ENCODE results near the gene SLC6A18.

The SLC6A18 gene

GRCh38 chr5:1209896-1210776, 15.0 kb upstream of the SLC6A18 start:
- Histone ChIP-seq H3K4me1 (no peaks in the 10 kb centered on the region), H3K36me3 (no peaks in the 10 kb centered on the region), H3K27me3 (peaks cover 0 to 46% of the 10 kb centered on the region in 2 donors), H3K9me3 (no peaks in the 10 kb centered on the region), H3K4me3 (no peak overlapping the region), H3K27ac (no peak overlapping the region)
- intact Hi-C loops (cut with DNase I; ENCODE audit: low total_unique reads): no loop called here
- TF ChIP-seq CTCF (IDR thresholded peaks at IDR 0.05): no peak
- DNase-seq: no peak

DNA sequence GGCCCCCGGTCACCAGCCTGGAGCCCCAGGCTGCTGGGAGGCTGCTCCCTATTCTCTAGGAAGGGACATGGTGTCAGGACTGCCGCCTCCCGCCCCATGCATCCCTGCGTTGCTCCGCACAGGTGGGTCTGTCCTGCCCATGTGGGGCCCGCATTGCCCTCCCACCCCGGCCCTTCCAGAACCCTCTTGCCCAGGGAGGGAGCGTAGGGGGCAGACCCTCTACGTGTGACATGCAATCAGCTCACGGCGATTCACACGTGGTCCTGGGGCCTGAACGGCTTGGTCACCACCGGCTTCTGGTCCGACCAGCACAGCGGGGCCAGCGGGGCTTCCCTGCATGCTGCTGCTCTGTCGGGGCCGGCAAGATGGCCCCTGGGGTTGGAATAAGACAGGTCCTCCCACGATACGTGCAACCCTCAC, 14.3 kb upstream of the SLC6A18 start:
- intact Hi-C loops (cut with DNase I; ENCODE audit: low total_unique reads): no loop called here
- DNase-seq: no peak
- H3K27ac ChIP-seq: no peak overlapping the region
- no peaks in the 10 kb centered on the region for H3K9me3 ChIP-seq
- H3K4me3 ChIP-seq: no peak overlapping the region
- H3K36me3 ChIP-seq: no peaks in the 10 kb centered on the region
- peaks cover 0 to 40% of the 10 kb centered on the region in 2 donors for H3K27me3 ChIP-seq
- H3K4me1 ChIP-seq: no peaks in the 10 kb centered on the region
- no peak for TF ChIP-seq CTCF (IDR thresholded peaks at IDR 0.05)

GRCh38 chr5:1211701-1212100, 13.5 kb upstream of the SLC6A18 start:
- TF ChIP-seq CTCF (IDR thresholded peaks at IDR 0.05): no peak
- Histone ChIP-seq H3K36me3 (no peaks in the 10 kb centered on the region), H3K9me3 (no peaks in the 10 kb centered on the region), H3K27ac (no peak overlapping the region), H3K27me3 (peaks cover 0 to 34% of the 10 kb centered on the region in 2 donors), H3K4me3 (no peak overlapping the region), H3K4me1 (no peaks in the 10 kb centered on the region)
- intact Hi-C loops (cut with DNase I; ENCODE audit: low total_unique reads): no loop called here
- DNase-seq: no peak

DNA sequence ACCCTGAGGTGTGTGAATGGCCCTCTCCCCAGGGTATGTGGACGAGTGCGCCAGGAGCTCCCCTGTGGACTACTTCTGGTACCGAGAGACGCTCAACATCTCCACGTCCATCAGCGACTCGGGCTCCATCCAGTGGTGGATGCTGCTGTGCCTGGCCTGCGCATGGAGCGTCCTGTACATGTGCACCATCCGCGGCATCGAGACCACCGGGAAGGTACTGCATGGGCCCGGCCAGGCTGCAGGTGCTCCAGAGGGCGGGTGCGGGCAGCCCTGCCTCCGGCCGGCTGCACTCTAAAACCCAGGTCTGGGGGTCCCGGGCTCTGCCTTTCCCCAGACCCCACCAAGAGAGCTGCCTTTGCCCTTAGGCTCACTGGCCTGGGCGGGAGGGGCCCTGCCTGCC, 12.9 kb upstream of the SLC6A18 start:
- no peak for TF ChIP-seq CTCF (IDR thresholded peaks at IDR 0.05)
- no peaks in the 10 kb centered on the region for H3K36me3 ChIP-seq
- H3K4me3 ChIP-seq: no peak overlapping the region
- no peak for DNase-seq
- intact Hi-C loops (cut with DNase I; ENCODE audit: low total_unique reads): no loop called here
- no peaks in the 10 kb centered on the region for H3K9me3 ChIP-seq
- H3K27me3 ChIP-seq: peaks cover 0 to 28% of the 10 kb centered on the region in 2 donors
- no peak overlapping the region for H3K27ac ChIP-seq
- H3K4me1 ChIP-seq: no peaks in the 10 kb centered on the region

GRCh38 chr5:1212881-1213280, 12.3 kb upstream of the SLC6A18 start:
- no peak for TF ChIP-seq CTCF (IDR thresholded peaks at IDR 0.05)
- intact Hi-C loops (cut with DNase I; ENCODE audit: low total_unique reads): no loop called here
- H3K9me3 ChIP-seq: no peaks in the 10 kb centered on the region
- no peak overlapping the region for H3K27ac ChIP-seq
- H3K36me3 ChIP-seq: no peaks in the 10 kb centered on the region
- DNase-seq: no peak
- no peaks in the 10 kb centered on the region for H3K4me1 ChIP-seq
- H3K4me3 ChIP-seq: no peak overlapping the region
- peaks cover 0 to 27% of the 10 kb centered on the region in 2 donors for H3K27me3 ChIP-seq
